ENCODE data around the gene PHF2.

The PHF2 gene

GRCh38 chr9:93658184-93658925 is 82.0 kb downstream of the PHF2 start:
- WGBS, result 94% methylated on average over 12 of the region's 12 CpGs

GRCh38 chr9:93659044-93659836 is 82.9 kb downstream of the PHF2 start:
- H3K9me3 ChIP-seq (ENCODE audit: insufficient read depth, low read depth, low read length), result no peaks in the 10 kb centered on the region
- 95% methylated on average over 12 of the region's 12 CpGs for WGBS
- H3K4me3 ChIP-seq (ENCODE audit: low read length), result no peak overlapping the region

More at GRCh38 chr9:93658184-93658925, 82.0 kb downstream of the PHF2 start:
- H3K9ac ChIP-seq (ENCODE audit: low read depth, low read length), result no peak overlapping the region
- 0 out of 2 replicates have a peak, but pooled peaks cover 3% of the 10 kb centered on the region for H3K36me3 ChIP-seq (ENCODE audit: insufficient read depth, low read length)
- no peaks in the 10 kb centered on the region for H3K4me1 ChIP-seq (ENCODE audit: insufficient read depth, low read length)
- no peak overlapping the region for H3K27ac ChIP-seq (ENCODE audit: low read depth, low read length)
- no peak overlapping the region for H3K4me3 ChIP-seq (ENCODE audit: low read length)
- no peaks in the 10 kb centered on the region for H3K27me3 ChIP-seq (ENCODE audit: insufficient read depth, low read length)
- no peaks in the 10 kb centered on the region for H3K9me3 ChIP-seq (ENCODE audit: insufficient read depth, low read depth, low read length)

GRCh38 chr9:93659837-93660177 is 83.4 kb downstream of the PHF2 start:
- WGBS, result 97% methylated on average over 4 of the region's 4 CpGs
- Histone ChIP-seq H3K27ac (ENCODE audit: low read depth, low read length) (no peak overlapping the region), H3K27me3 (ENCODE audit: insufficient read depth, low read length) (no peaks in the 10 kb centered on the region), H3K4me1 (ENCODE audit: insufficient read depth, low read length) (no peaks in the 10 kb centered on the region), H3K4me3 (ENCODE audit: low read length) (no peak overlapping the region), H3K9ac (ENCODE audit: low read depth, low read length) (no peak overlapping the region), H3K9me3 (ENCODE audit: insufficient read depth, low read depth, low read length) (no peaks in the 10 kb centered on the region), H3K36me3 (ENCODE audit: insufficient read depth, low read length) (peaks cover 7% of the 10 kb centered on the region; the same call in 1 of the 2 replicates)

More at GRCh38 chr9:93659044-93659836, 82.9 kb downstream of the PHF2 start:
- Histone ChIP-seq H3K9ac (ENCODE audit: low read depth, low read length) (no peak overlapping the region), H3K27me3 (ENCODE audit: insufficient read depth, low read length) (no peaks in the 10 kb centered on the region), H3K36me3 (ENCODE audit: insufficient read depth, low read length) (peaks cover 7% of the 10 kb centered on the region; the same call in 1 of the 2 replicates), H3K4me1 (ENCODE audit: insufficient read depth, low read length) (no peaks in the 10 kb centered on the region), H3K27ac (ENCODE audit: low read depth, low read length) (no peak overlapping the region)

GRCh38 chr9:93660352-93661046 is 84.1 kb downstream of the PHF2 start:
- H3K27me3 ChIP-seq (ENCODE audit: insufficient read depth, low read length), result no peaks in the 10 kb centered on the region
- H3K9ac ChIP-seq (ENCODE audit: low read depth, low read length), result no peak overlapping the region
- WGBS, result 92% methylated on average over 2 of the region's 5 CpGs
- H3K4me1 ChIP-seq (ENCODE audit: insufficient read depth, low read length), result no peaks in the 10 kb centered on the region
- no peak overlapping the region for H3K4me3 ChIP-seq (ENCODE audit: low read length)
- H3K27ac ChIP-seq (ENCODE audit: low read depth, low read length), result no peak overlapping the region
- H3K36me3 ChIP-seq (ENCODE audit: insufficient read depth, low read length), result peaks cover 7% of the 10 kb centered on the region; the same call in 1 of the 2 replicates
- H3K9me3 ChIP-seq (ENCODE audit: insufficient read depth, low read depth, low read length), result no peaks in the 10 kb centered on the region

GRCh38 chr9:93661591-93661990 is 85.2 kb downstream of the PHF2 start:
- peaks cover 7% of the 10 kb centered on the region; the same call in 1 of the 2 replicates for H3K36me3 ChIP-seq (ENCODE audit: insufficient read depth, low read length)
- WGBS, result 92% methylated on average over 1 of the region's 1 CpG

GRCh38 chr9:93662016-93662638 is 85.7 kb downstream of the PHF2 start:
- H3K9me3 ChIP-seq (ENCODE audit: insufficient read depth, low read depth, low read length), result no peaks in the 10 kb centered on the region
- 80% methylated on average over 4 of the region's 4 CpGs for WGBS
- no peak overlapping the region for H3K9ac ChIP-seq (ENCODE audit: low read depth, low read length)
- no peaks in the 10 kb centered on the region for H3K4me1 ChIP-seq (ENCODE audit: insufficient read depth, low read length)
- H3K4me3 ChIP-seq (ENCODE audit: low read length), result no peak overlapping the region
- no peaks in the 10 kb centered on the region for H3K27me3 ChIP-seq (ENCODE audit: insufficient read depth, low read length)
- H3K36me3 ChIP-seq (ENCODE audit: insufficient read depth, low read length), result peaks cover 7% of the 10 kb centered on the region; the same call in 1 of the 2 replicates
- H3K27ac ChIP-seq (ENCODE audit: low read depth, low read length), result no peak overlapping the region

More at GRCh38 chr9:93661591-93661990, 85.2 kb downstream of the PHF2 start:
- Histone ChIP-seq H3K9ac (ENCODE audit: low read depth, low read length) (no peak overlapping the region), H3K4me1 (ENCODE audit: insufficient read depth, low read length) (no peaks in the 10 kb centered on the region), H3K27me3 (ENCODE audit: insufficient read depth, low read length) (no peaks in the 10 kb centered on the region), H3K9me3 (ENCODE audit: insufficient read depth, low read depth, low read length) (no peaks in the 10 kb centered on the region), H3K27ac (ENCODE audit: low read depth, low read length) (no peak overlapping the region), H3K4me3 (ENCODE audit: low read length) (no peak overlapping the region)

GRCh38 chr9:93662952-93663572 is 86.7 kb downstream of the PHF2 start:
- Histone ChIP-seq H3K27ac (ENCODE audit: low read depth, low read length) (no peak overlapping the region), H3K9me3 (ENCODE audit: insufficient read depth, low read depth, low read length) (no peaks in the 10 kb centered on the region), H3K27me3 (ENCODE audit: insufficient read depth, low read length) (no peaks in the 10 kb centered on the region), H3K9ac (ENCODE audit: low read depth, low read length) (no peak overlapping the region), H3K4me3 (ENCODE audit: low read length) (no peak overlapping the region), H3K4me1 (ENCODE audit: insufficient read depth, low read length) (no peaks in the 10 kb centered on the region), H3K36me3 (ENCODE audit: insufficient read depth, low read length) (peaks cover 7% of the 10 kb centered on the region; the same call in 1 of the 2 replicates)
- 94% methylated on average over 9 of the region's 9 CpGs for WGBS

GRCh38 chr9:93663877-93664548 is 87.6 kb downstream of the PHF2 start:
- no peaks in the 10 kb centered on the region for H3K9me3 ChIP-seq (ENCODE audit: insufficient read depth, low read depth, low read length)

GRCh38 chr9:93664549-93665120 is 88.3 kb downstream of the PHF2 start:
- H3K27me3 ChIP-seq (ENCODE audit: insufficient read depth, low read length), result no peaks in the 10 kb centered on the region
- no peaks in the 10 kb centered on the region for H3K9me3 ChIP-seq (ENCODE audit: insufficient read depth, low read depth, low read length)
- H3K9ac ChIP-seq (ENCODE audit: low read depth, low read length), result no peak overlapping the region
- no peak overlapping the region for H3K27ac ChIP-seq (ENCODE audit: low read depth, low read length)
- H3K36me3 ChIP-seq (ENCODE audit: insufficient read depth, low read length), result peaks cover 5% of the 10 kb centered on the region; the same call in 1 of the 2 replicates
- no peak overlapping the region for H3K4me3 ChIP-seq (ENCODE audit: low read length)
- 95% methylated on average over 15 of the region's 15 CpGs for WGBS
- H3K4me1 ChIP-seq (ENCODE audit: insufficient read depth, low read length), result no peaks in the 10 kb centered on the region; the same call in 1 of the 2 replicates

More at GRCh38 chr9:93663877-93664548, 87.6 kb downstream of the PHF2 start:
- no peak overlapping the region for H3K27ac ChIP-seq (ENCODE audit: low read depth, low read length)
- WGBS, result 92% methylated on average over 16 of the region's 16 CpGs
- no peaks in the 10 kb centered on the region; the same call in 1 of the 2 replicates for H3K4me1 ChIP-seq (ENCODE audit: insufficient read depth, low read length)
- no peaks in the 10 kb centered on the region for H3K27me3 ChIP-seq (ENCODE audit: insufficient read depth, low read length)
- no peak overlapping the region for H3K9ac ChIP-seq (ENCODE audit: low read depth, low read length)
- no peak overlapping the region for H3K4me3 ChIP-seq (ENCODE audit: low read length)
- H3K36me3 ChIP-seq (ENCODE audit: insufficient read depth, low read length), result peaks cover 5% of the 10 kb centered on the region; the same call in 1 of the 2 replicates
